SK-N-MC (cell line): ENCODE results near the gene ZNF431.

Experiments
- EZH2 ChIP-seq: fragments of 200-600 bp; sonication (generic); IDR thresholded peaks from one replicate; pipeline ENCODE4 v1.6.1; 2017; ENCODE audit warnings: antibody characterized with exemption
- FOXP2 ChIP-seq: optimal IDR thresholded peaks from 2 replicates; pipeline ENCODE3; 2011; ENCODE audit warnings: mild to moderate bottlenecking, moderate library complexity; ENCODE audit not compliant: insufficient read depth; ENCODE audit errors: extremely low read length, control extremely low read depth
- POLR2AphosphoS5 ChIP-seq: IDR thresholded peaks from 2 replicates; pipeline ENCODE4 v1.6.1; 2012; ENCODE audit warnings: mild to moderate bottlenecking, low read depth, low read length, borderline replicate concordance

GRCh38 chr19:21101521-21102242 is 40.2 kb upstream of the ZNF431 start:
- TF ChIP-seq POLR2AphosphoS5 (no peak), EZH2 (no peak), FOXP2 (no peak)
